ACC112 (cell line): ENCODE results near the gene SERPINH1.
A peak's percentile ranks its signal among the peaks of the same experiment; 100 is the strongest.

Source experiments
- H2AFZ ChIP-seq: fragments of 200-600 bp; sonication (generic); one replicate; pipeline ENCODE4 v1.6.0; 2017; ENCODE audit warnings: antibody characterized with exemption, low read length; ENCODE audit not compliant: unreplicated experiment
- H3K27ac ChIP-seq: fragments of 200-600 bp; sonication (generic); 2 replicates; pipeline ENCODE4 v1.5.1; 2014; ENCODE audit warnings: low read depth, mild to moderate bottlenecking, antibody characterized with exemption, low read length, moderate library complexity
- H3K27me3 ChIP-seq: fragments of 200-600 bp; sonication (generic); 2 replicates; pipeline ENCODE4 v1.6.1; 2014; ENCODE audit warnings: mild to moderate bottlenecking, antibody characterized with exemption, low read length, moderate library complexity, mixed read lengths; ENCODE audit not compliant: insufficient read depth
- H3K36me3 ChIP-seq: fragments of 200-600 bp; sonication (generic); 2 replicates; pipeline ENCODE4 v1.6.1; 2016; ENCODE audit warnings: mild to moderate bottlenecking, antibody characterized with exemption, low read length, moderate library complexity, mixed read lengths; ENCODE audit not compliant: insufficient read depth
- H3K4me1 ChIP-seq: fragments of 200-600 bp; sonication (generic); one replicate; pipeline ENCODE4 v1.6.1; 2016; ENCODE audit warnings: low read length, mixed read lengths; ENCODE audit not compliant: insufficient read depth, unreplicated experiment, control insufficient read depth
- H3K4me3 ChIP-seq: fragments of 200-600 bp; sonication (generic); 2 replicates; pipeline ENCODE4 v1.5.1; 2014; ENCODE audit warnings: mild to moderate bottlenecking, low read depth, low read length
- H3K79me2 ChIP-seq: fragments of 200-600 bp; sonication (generic); one replicate; pipeline ENCODE4 v1.6.0; 2016; ENCODE audit warnings: low read length; ENCODE audit not compliant: control insufficient read depth, unreplicated experiment, insufficient read depth

Gene SERPINH1

GRCh38 chr11:75566763-75567279 is 4.8 kb downstream of the SERPINH1 start:
- peaks cover 40% of the 10 kb centered on the region for H3K36me3 ChIP-seq
- H3K79me2 ChIP-seq = peaks cover 83% of the 10 kb centered on the region
- peaks cover 37% of the 10 kb centered on the region for H3K4me1 ChIP-seq
- H3K4me3 ChIP-seq = no peak overlapping the region
- H3K27ac ChIP-seq = no peak overlapping the region
- no peak overlapping the region for H2AFZ ChIP-seq
- H3K27me3 ChIP-seq = no peaks in the 10 kb centered on the region

GRCh38 chr11:75567971-75568370 is 5.9 kb downstream of the SERPINH1 start:
- peaks cover 72% of the 10 kb centered on the region for H3K79me2 ChIP-seq
- H3K4me1 ChIP-seq = peaks cover 37% of the 10 kb centered on the region
- H3K27me3 ChIP-seq = no peaks in the 10 kb centered on the region
- H2AFZ ChIP-seq = no peak overlapping the region
- no peak overlapping the region for H3K4me3 ChIP-seq
- peaks cover 52% of the 10 kb centered on the region for H3K36me3 ChIP-seq
- 0 out of 2 replicates have a peak overlapping the region, but pooled peaks have one; percentile 3 for H3K27ac ChIP-seq

GRCh38 chr11:75568616-75569219 is 6.7 kb downstream of the SERPINH1 start:
- Histone ChIP-seq H3K36me3 (peaks cover 59% of the 10 kb centered on the region), H3K27me3 (no peaks in the 10 kb centered on the region), H3K79me2 (peaks cover 65% of the 10 kb centered on the region), H3K27ac (no peak overlapping the region), H2AFZ (no peak overlapping the region), H3K4me3 (no peak overlapping the region), H3K4me1 (peaks cover 37% of the 10 kb centered on the region)

DNA sequence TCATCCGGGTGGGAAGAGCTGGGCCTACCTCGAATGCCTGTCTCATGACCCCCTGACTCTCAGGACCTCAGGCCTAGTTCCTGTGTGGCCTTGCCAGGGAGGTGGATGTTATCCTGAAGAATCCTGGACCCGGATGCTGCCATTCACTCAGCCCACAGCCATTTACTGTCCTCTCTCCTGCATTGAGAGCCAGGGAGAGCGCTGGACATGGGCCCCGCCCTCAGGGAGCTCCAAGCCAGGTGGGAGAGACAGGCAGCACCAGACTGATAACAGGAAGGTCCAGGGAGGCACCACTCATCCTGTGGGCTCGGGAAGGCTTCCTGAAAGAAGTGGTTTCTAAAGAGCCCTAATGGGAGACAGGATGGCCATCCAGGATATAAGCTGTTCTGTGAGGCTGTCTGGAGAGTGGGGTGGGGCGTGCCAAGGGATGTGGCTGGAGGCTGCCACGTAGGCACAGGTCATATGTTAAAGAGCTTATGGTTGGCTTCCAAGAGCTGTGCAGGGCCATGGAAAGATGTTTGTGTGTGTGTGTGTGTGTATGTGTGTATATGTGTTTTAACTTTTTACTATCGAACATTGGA is 8.6 kb downstream of the SERPINH1 start:
- no peak overlapping the region for H2AFZ ChIP-seq
- peaks cover 25% of the 10 kb centered on the region for H3K4me1 ChIP-seq
- peaks cover 47% of the 10 kb centered on the region for H3K79me2 ChIP-seq
- H3K27me3 ChIP-seq = no peaks in the 10 kb centered on the region
- peaks cover 70% of the 10 kb centered on the region for H3K36me3 ChIP-seq
- H3K4me3 ChIP-seq = no peak overlapping the region
- no peak overlapping the region for H3K27ac ChIP-seq

- peaks cover 25% of the 10 kb centered on the region for H3K4me1 ChIP-seq
- H3K36me3 ChIP-seq = peaks cover 70% of the 10 kb centered on the region
- no peak overlapping the region for H3K4me3 ChIP-seq
- no peak overlapping the region for H3K27ac ChIP-seq
- H2AFZ ChIP-seq = no peak overlapping the region
- peaks cover 37% of the 10 kb centered on the region for H3K79me2 ChIP-seq
- no peaks in the 10 kb centered on the region for H3K27me3 ChIP-seq
These were observed 9.6 kb downstream of the SERPINH1 start for GRCh38 chr11:75571625-75572024.

DNA sequence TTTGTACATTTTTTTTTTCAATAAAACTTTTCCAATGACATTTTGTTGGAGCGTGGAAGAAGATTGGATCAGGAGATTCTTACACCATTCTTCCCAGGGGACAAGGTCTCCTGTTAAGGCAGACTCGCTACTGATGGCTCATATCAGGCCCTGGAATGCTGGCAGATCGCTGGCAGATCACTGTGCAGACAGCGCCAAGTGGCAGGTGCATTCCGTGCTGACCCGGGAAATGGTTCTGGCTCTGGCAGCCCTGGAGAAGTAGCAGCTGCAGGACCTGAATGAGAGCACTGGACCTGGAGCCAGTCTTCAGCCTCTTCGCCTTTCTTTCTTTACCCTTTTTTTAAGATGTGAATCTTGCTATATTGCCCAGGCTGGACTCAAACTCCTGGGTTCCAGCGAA is 10.7 kb downstream of the SERPINH1 start:
- Histone ChIP-seq H3K79me2 (peaks cover 26% of the 10 kb centered on the region), H3K27me3 (no peaks in the 10 kb centered on the region), H3K4me1 (peaks cover 20% of the 10 kb centered on the region), H3K36me3 (peaks cover 66% of the 10 kb centered on the region), H3K27ac (no peak overlapping the region), H2AFZ (no peak overlapping the region), H3K4me3 (no peak overlapping the region)

- H3K4me3 ChIP-seq = no peak overlapping the region
- H3K4me1 ChIP-seq = peaks cover 16% of the 10 kb centered on the region
- H3K79me2 ChIP-seq = peaks cover 9% of the 10 kb centered on the region
- H3K36me3 ChIP-seq = peaks cover 48% of the 10 kb centered on the region
- H2AFZ ChIP-seq = no peak overlapping the region
- H3K27ac ChIP-seq = no peak overlapping the region
- H3K27me3 ChIP-seq = no peaks in the 10 kb centered on the region
These were observed 12.9 kb downstream of the SERPINH1 start for GRCh38 chr11:75574698-75575602.

DNA sequence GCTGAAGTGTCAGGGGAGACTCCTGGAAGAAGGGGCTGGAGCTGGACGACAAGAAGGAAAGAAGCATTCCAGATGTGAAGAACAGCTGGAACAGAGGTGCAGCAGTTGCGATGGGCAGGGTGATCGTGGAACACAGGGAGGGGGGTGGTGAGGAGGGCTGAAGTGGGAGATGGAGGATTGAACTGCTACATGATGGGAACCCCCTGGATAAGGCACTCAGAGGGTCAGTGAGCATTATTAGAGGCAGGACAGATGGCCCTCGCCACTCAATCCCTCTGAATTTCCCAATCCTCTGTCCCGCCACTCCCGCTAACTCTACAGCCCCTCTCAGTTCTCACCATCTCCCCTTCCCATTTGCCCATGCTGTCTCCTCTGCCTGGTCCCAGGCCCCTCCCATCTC is 14.0 kb downstream of the SERPINH1 start:
- Histone ChIP-seq H2AFZ (no peak overlapping the region), H3K36me3 (peaks cover 38% of the 10 kb centered on the region), H3K27me3 (no peaks in the 10 kb centered on the region), H3K4me3 (no peak overlapping the region), H3K27ac (no peak overlapping the region), H3K4me1 (peaks cover 16% of the 10 kb centered on the region), H3K79me2 (no peaks in the 10 kb centered on the region)

DNA sequence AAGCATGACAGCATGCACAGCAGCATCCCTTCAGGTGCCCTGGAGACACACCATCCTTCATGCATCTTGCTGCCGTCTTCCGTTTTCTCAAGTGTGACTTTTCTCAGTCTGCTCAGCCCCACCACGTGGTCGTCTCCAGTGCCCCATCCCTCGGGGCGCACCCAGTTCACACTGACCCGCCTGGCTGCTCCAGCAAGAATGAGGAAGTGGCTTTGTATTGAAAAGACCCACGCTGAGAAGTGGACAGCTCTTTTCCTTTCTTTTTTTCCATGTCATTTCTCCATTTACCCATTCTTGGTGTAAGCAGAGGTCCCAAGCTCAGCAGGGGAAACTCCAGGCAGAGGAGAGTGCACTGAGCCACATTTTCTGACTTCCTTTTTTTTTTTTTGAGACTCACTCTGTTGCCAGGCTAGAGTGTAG is 14.5 kb downstream of the SERPINH1 start:
- Histone ChIP-seq H3K36me3 (peaks cover 33% of the 10 kb centered on the region; the same call in 1 of the 2 replicates), H3K27me3 (no peaks in the 10 kb centered on the region), H3K27ac (peak overlapping the region; percentile 50; the same call in 1 of the 2 replicates), H3K4me3 (no peak overlapping the region), H3K79me2 (no peaks in the 10 kb centered on the region), H3K4me1 (peaks cover 16% of the 10 kb centered on the region), H2AFZ (no peak overlapping the region)

DNA sequence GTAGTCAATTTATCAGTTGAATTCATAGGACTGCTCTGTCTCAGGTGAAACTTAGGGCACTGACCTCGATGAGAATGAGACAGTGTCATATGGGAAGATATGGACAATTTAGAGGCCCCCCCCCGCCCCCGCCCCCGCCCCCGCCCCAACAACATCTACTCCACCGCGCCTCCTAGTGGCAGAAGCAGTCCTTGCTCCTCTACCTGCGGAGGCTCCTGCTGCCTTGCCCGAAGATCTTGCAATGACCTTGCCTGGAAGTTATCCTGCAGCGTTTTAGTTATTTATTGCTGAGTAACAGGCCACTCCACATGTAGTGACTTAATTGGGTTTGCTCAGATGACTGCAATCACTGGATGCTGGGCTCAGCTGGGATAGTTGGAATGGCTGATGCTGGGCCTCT is 15.2 kb downstream of the SERPINH1 start:
- Histone ChIP-seq H3K27me3 (no peaks in the 10 kb centered on the region), H2AFZ (no peak overlapping the region), H3K36me3 (peaks cover 26% of the 10 kb centered on the region; the same call in 1 of the 2 replicates), H3K27ac (no peak overlapping the region), H3K4me1 (peaks cover 19% of the 10 kb centered on the region), H3K4me3 (no peak overlapping the region), H3K79me2 (no peaks in the 10 kb centered on the region)
